Upper lobe of right lung (tissue), 1 donor: ENCODE data around the gene FMNL1. TPM values are rescaled to one million over a fixed set of nuclear protein-coding genes. Genes with fewer than 3 reads are reported as not detected.

Source experiments
- ATAC-seq: fragments of 200-7000 bp; cut with Tn5 transposase; one replicate; pipeline ENCODE4 v1.9.1; 2020; ENCODE audit warnings: mild to moderate bottlenecking, moderate library complexity
- DNase-seq: peaks from one replicate; pipeline ENCODE4 v3.0.0-alpha.2; 2020
- H3K27ac ChIP-seq: fragments of 200-600 bp; one replicate; pipeline ENCODE4 v1.8.0; 2022
- H3K27me3 ChIP-seq: fragments of 200-600 bp; one replicate; pipeline ENCODE4 v1.8.0; 2022; ENCODE audit warnings: mild to moderate bottlenecking
- H3K36me3 ChIP-seq: fragments of 200-600 bp; one replicate; pipeline ENCODE4 v1.8.0; 2022
- H3K4me1 ChIP-seq: fragments of 200-600 bp; one replicate; pipeline ENCODE4 v1.8.0; 2022
- H3K4me3 ChIP-seq: fragments of 200-600 bp; one replicate; pipeline ENCODE4 v1.8.0; 2022; ENCODE audit warnings: mild to moderate bottlenecking
- H3K9me3 ChIP-seq: fragments of 200-600 bp; one replicate; pipeline ENCODE4 v1.8.0; 2022
- CTCF ChIP-seq: fragments of 200-600 bp; IDR thresholded peaks from one replicate; pipeline ENCODE4 v1.8.0; 2022; ENCODE audit warnings: antibody characterized with exemption
- intact Hi-C: fragments of 100-400 bp; cut with DNase I; formaldehyde crosslinking; loops from one replicate; pipeline ENCODE4 v1.11.0; 2022
- total RNA-seq: library from RNA; stranded (reverse); fragmentation: NEBNext Ultra II Directional; extraction: Animal tissue kit (Norgen Biotek cat#: 25700); gene quantifications from one replicate; pipeline ENCODE4 v1.2.1, GENCODE V29; 2021
- donor health status: DM: no; HTN: yes; CAD: no; lungs with severe emphysema.

FMNL1 gene
- total RNA-seq, 1 donor from 2014 or later: 62.3 TPM

- TF ChIP-seq CTCF: no peak
- intact Hi-C loops: no loop called here
- H3K27me3 ChIP-seq: no peaks in the 10 kb centered on the region
- H3K9me3 ChIP-seq: no peaks in the 10 kb centered on the region
- H3K27ac ChIP-seq: peak overlapping the region; percentile 73
- H3K4me3 ChIP-seq: no peak overlapping the region
- peaks cover 97% of the 10 kb centered on the region for H3K4me1 ChIP-seq
- ATAC-seq (no peak), DNase-seq (no peak)
- H3K36me3 ChIP-seq: peaks cover 19% of the 10 kb centered on the region
Observed at GRCh38 chr17:45292696-45293412, 71.2 kb downstream of the FMNL1 start.

GRCh38 chr17:45293413-45294211, 71.9 kb downstream of the FMNL1 start:
- Histone ChIP-seq H3K27me3 (no peaks in the 10 kb centered on the region), H3K27ac (peak overlapping the region; percentile 73), H3K9me3 (no peaks in the 10 kb centered on the region), H3K4me3 (no peak overlapping the region), H3K4me1 (peaks cover 97% of the 10 kb centered on the region), H3K36me3 (peaks cover 18% of the 10 kb centered on the region)
- TF ChIP-seq CTCF: no peak
- peak; percentile 84 for ATAC-seq
- intact Hi-C loops: no loop called here
- peak; percentile 83 for DNase-seq

DNA sequence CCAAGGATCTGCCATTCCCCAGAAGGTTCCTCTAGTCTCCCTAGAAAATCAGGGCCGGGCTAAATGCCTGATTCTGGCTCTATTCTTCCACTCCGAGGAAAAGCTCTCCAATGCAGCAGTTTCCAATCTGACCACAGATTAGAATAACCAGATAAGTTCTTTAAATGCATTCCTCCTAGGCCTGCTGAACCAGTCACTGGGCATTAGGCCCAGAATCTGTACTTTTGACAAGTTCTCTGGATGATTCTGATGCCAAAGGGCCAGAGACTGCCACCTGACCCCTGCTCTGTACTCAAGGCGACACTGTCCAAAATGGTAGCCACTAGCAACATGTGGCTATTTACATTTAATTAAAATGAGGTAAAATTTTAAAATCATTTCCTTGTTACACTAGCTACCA, 72.8 kb downstream of the FMNL1 start:
- no peaks in the 10 kb centered on the region for H3K27me3 ChIP-seq

GRCh38 chr17:45296003-45296832, 74.5 kb downstream of the FMNL1 start:
- intact Hi-C loops: no loop called here
- H3K36me3 ChIP-seq: no peaks in the 10 kb centered on the region
- peak overlapping the region; percentile 43 for H3K27ac ChIP-seq
- no peak overlapping the region for H3K4me3 ChIP-seq
- ATAC-seq (peak; percentile 47), DNase-seq (no peak)
- peaks cover 90% of the 10 kb centered on the region for H3K4me1 ChIP-seq
- H3K27me3 ChIP-seq: no peaks in the 10 kb centered on the region
- no peaks in the 10 kb centered on the region for H3K9me3 ChIP-seq
- no peak for TF ChIP-seq CTCF

More for the DNA sequence above, 72.8 kb downstream of the FMNL1 start:
- DNase-seq: no peak
- TF ChIP-seq CTCF: no peak
- H3K4me3 ChIP-seq: no peak overlapping the region
- H3K27ac ChIP-seq: peak overlapping the region; percentile 73
- intact Hi-C loops: no loop called here
- no peaks in the 10 kb centered on the region for H3K9me3 ChIP-seq
- peaks cover 98% of the 10 kb centered on the region for H3K4me1 ChIP-seq
- ATAC-seq: peak; percentile 53
- H3K36me3 ChIP-seq: peaks cover 10% of the 10 kb centered on the region

- intact Hi-C loops: no loop called here
- peak overlapping the region; percentile 43 for H3K27ac ChIP-seq
- H3K36me3 ChIP-seq: no peaks in the 10 kb centered on the region
- H3K27me3 ChIP-seq: no peaks in the 10 kb centered on the region
- no peak for TF ChIP-seq CTCF
- DNase-seq (no peak), ATAC-seq (no peak)
- H3K4me1 ChIP-seq: peaks cover 86% of the 10 kb centered on the region
- H3K4me3 ChIP-seq: no peak overlapping the region
- H3K9me3 ChIP-seq: no peaks in the 10 kb centered on the region
Observed at GRCh38 chr17:45296833-45297124, 75.1 kb downstream of the FMNL1 start.

Other genes starting within 250 kb of the FMNL1 start
- gene DCAKD, start 170.3 kb upstream of the FMNL1 start, total RNA-seq: 21.8 TPM
- gene NMT1, start 160.6 kb upstream of the FMNL1 start, total RNA-seq: 107 TPM
- gene PLCD3, start 89.4 kb upstream of the FMNL1 start, total RNA-seq: 37.0 TPM
- 16.3 TPM for gene ACBD4, start 86.2 kb upstream of the FMNL1 start, total RNA-seq
- gene HEXIM1, start 73.4 kb upstream of the FMNL1 start, total RNA-seq: 36.1 TPM
- 5.7 TPM for gene HEXIM2, start 60.0 kb upstream of the FMNL1 start, total RNA-seq
- gene SPATA32, start 40.2 kb downstream of the FMNL1 start, total RNA-seq: not detected
- gene MAP3K14, start 95.1 kb downstream of the FMNL1 start, total RNA-seq: 9.9 TPM
- gene ARHGAP27, start 211.0 kb downstream of the FMNL1 start, total RNA-seq: 73.8 TPM